GM12865 (cell line): Measurements from ENCODE around the gene SHISA8.

Source experiments
- DNase-seq: peaks from one replicate; pipeline ENCODE4 v3.0.0; 2010; ENCODE audit warnings: low read depth
- H3K4me3 ChIP-seq: 2 replicates; pipeline ENCODE4 v1.5.1; 2011; ENCODE audit warnings: mild to moderate bottlenecking, low read depth, low read length, control low read depth
- CTCF ChIP-seq: IDR thresholded peaks from 2 replicates; pipeline ENCODE4 v1.5.1; 2011; ENCODE audit warnings: low read length, control low read depth, low read depth, inconsistent platforms; ENCODE audit not compliant: insufficient read depth; ENCODE audit errors: missing control alignments

Gene SHISA8

GRCh38 chr22:41940832-41941765 lies 26.2 kb upstream of the SHISA8 start:
- peak; percentile 91 for DNase-seq
- H3K4me3 ChIP-seq, result peak overlapping the region; percentile 43
- peak; percentile 89 for TF ChIP-seq CTCF

GRCh38 chr22:41939981-41940831 lies 25.3 kb upstream of the SHISA8 start:
- peak; percentile 98 for DNase-seq
- TF ChIP-seq CTCF, result no peak
- peak overlapping the region; percentile 67 for H3K4me3 ChIP-seq

- TF ChIP-seq CTCF, result no peak
- peak overlapping the region; percentile 1; the same call in 1 of the 2 replicates for H3K4me3 ChIP-seq
- DNase-seq, result no peak
These were observed 22.0 kb upstream of the SHISA8 start for GRCh38 chr22:41936894-41937169.

GRCh38 chr22:41935509-41935908 lies 20.6 kb upstream of the SHISA8 start:
- H3K4me3 ChIP-seq, result no peak overlapping the region
- no peak for DNase-seq
- no peak for TF ChIP-seq CTCF

- no peak for TF ChIP-seq CTCF
- H3K4me3 ChIP-seq, result no peak overlapping the region
- no peak for DNase-seq
These were observed 20.1 kb upstream of the SHISA8 start for GRCh38 chr22:41935015-41935351.

GRCh38 chr22:41934284-41935014 lies 19.6 kb upstream of the SHISA8 start:
- no peak for TF ChIP-seq CTCF
- no peak for DNase-seq

More at GRCh38 chr22:41934284-41935014, 19.6 kb upstream of the SHISA8 start:
- no peak overlapping the region for H3K4me3 ChIP-seq
